NCI-H2081 treated with DMSO at 0.1 percent for 48 hours (cell line): ENCODE data around the gene ABCB10.
"Not testable (repeated sequence)": the region's sequence is repeated elsewhere in the genome, so short reads cannot be mapped to it uniquely, and the experiment has no call there.

ENCODE experiments used
- DNase-seq: peaks from one replicate; lab custom pipeline; 2025; lab: John Stamatoyannopoulos, UW

ABCB10 gene

GRCh38 chr1:229572286-229572685, 13.8 kb upstream of the ABCB10 start:
- DNase-seq, result peak; percentile 54

- no peak for DNase-seq
Measured at GRCh38 chr1:229570891-229571516, 12.5 kb upstream of the ABCB10 start.

- no peak for DNase-seq
Measured at GRCh38 chr1:229570305-229570704, 11.8 kb upstream of the ABCB10 start.

GRCh38 chr1:229567109-229567868, 8.8 kb upstream of the ABCB10 start:
- DNase-seq, result no peak

- no peak for DNase-seq
Measured at GRCh38 chr1:229563701-229564100, 5.2 kb upstream of the ABCB10 start.

GRCh38 chr1:229563241-229563640, 4.7 kb upstream of the ABCB10 start:
- no peak for DNase-seq

GRCh38 chr1:229562686-229563085, 4.2 kb upstream of the ABCB10 start:
- no peak for DNase-seq

- no peak for DNase-seq
Measured at GRCh38 chr1:229561141-229561540, 2.6 kb upstream of the ABCB10 start.

GRCh38 chr1:229560124-229560523, 1.6 kb upstream of the ABCB10 start:
- not testable (repeated sequence) for DNase-seq

GRCh38 chr1:229559336-229559801, 862 bp upstream of the ABCB10 start:
- not testable (repeated sequence) for DNase-seq

- no peak for DNase-seq
Measured at GRCh38 chr1:229557913-229558414, 543 bp downstream of the ABCB10 start.

GRCh38 chr1:229557200-229557850, 1.2 kb downstream of the ABCB10 start:
- DNase-seq, result no peak

- DNase-seq, result no peak
Measured at GRCh38 chr1:229554886-229555621, 3.5 kb downstream of the ABCB10 start.

- DNase-seq, result no peak
Measured at GRCh38 chr1:229553621-229554130, 4.8 kb downstream of the ABCB10 start.

- no peak for DNase-seq
Measured at GRCh38 chr1:229552732-229553131, 5.8 kb downstream of the ABCB10 start.

GRCh38 chr1:229550812-229551567, 7.5 kb downstream of the ABCB10 start:
- DNase-seq, result no peak

GRCh38 chr1:229547542-229547941, 11.0 kb downstream of the ABCB10 start:
- DNase-seq, result no peak

- no peak for DNase-seq
Measured at GRCh38 chr1:229544587-229544986, 13.9 kb downstream of the ABCB10 start.

GRCh38 chr1:229539863-229540506, 18.5 kb downstream of the ABCB10 start:
- no peak for DNase-seq

GRCh38 chr1:229538945-229539344, 19.6 kb downstream of the ABCB10 start:
- DNase-seq, result no peak

GRCh38 chr1:229537894-229538293, 20.6 kb downstream of the ABCB10 start:
- no peak for DNase-seq
